T-helper 9 cell (primary cell): ENCODE data around the gene CREB3L2.
A peak's percentile ranks its signal among the peaks of the same experiment; 100 is the strongest.
"Not testable (repeated sequence)": the region's sequence is repeated elsewhere in the genome, so short reads cannot be mapped to it uniquely, and the experiment has no call there.

Source experiments
- DNase-seq: peaks from one replicate; pipeline ENCODE4 v3.0.0-alpha.2; 2020

The CREB3L2 gene

DNA sequence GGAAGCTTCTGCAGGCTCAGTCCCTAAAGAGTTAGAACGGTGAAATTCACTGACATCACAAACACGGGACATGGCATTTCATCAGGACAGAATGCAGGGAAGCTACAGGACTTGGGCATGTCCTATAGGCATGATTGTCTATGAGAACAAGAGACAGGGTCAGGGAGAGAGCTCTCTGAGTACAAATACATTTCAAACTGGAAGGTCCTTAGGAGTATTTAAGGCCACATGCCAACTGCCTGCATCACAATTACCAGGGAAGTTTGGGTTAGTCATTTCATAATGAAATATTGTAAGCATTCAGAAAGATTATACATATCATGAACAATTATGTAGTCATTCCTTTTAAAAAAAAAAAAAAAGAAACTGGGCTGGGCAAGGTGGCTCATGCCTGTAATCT is 71.3 kb downstream of the CREB3L2 start:
- no peak for DNase-seq

DNA sequence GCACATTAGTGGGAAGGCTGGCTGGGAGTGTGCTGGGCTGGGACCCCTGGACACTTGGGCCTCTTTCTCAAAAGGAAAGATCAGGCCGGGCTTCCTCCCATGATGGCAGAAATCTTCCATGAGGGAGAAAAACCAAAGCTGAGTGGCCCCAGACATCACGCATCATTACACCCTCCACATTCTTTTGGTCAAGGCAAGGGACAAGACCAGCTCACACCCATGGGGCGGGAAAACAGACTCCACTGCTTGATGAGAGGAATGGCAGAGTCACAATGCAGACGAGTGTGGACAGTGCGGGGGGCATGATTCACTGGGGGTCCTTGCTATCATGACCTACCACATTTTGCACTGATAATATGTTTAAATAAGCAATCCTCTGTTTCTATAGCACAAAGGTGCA is 73.3 kb downstream of the CREB3L2 start:
- DNase-seq = no peak

DNA sequence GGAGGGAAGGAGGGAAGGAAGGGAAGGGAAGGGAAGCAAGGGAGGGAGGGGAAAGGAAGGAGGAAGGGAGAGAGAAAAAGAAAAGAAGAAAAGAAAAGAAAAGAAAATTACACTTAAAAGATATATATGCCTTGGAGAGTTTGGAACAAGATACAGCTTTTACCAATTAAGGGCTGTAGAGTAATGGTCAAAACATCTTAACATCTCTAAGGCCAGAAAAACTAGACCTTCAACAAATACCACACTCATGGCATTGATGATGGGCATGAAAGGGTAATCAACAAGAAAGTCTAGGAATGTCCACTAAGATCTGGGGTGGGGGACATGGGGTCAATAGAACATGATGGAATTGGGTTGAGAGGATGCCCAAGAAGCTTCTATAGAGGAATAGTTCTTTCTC is 74.5 kb downstream of the CREB3L2 start:
- DNase-seq = no peak

DNA sequence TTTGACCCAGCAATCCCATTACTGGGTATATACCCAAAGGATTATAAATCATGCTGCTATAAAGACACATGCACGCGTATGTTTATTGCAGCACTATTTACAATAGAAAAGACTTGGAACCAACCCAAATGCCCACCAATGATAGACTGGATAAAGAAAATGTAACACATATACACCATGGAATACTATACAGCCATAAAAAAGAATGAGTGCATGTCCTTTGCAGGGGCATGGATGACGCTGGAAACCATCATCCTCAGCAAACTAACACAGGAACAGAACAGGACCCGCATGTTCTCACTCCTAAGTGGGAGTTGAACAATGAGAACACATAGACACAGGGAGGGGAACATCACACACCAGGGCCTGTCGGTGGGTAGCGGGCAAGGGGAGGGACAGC is 75.7 kb downstream of the CREB3L2 start:
- DNase-seq = not testable (repeated sequence)

DNA sequence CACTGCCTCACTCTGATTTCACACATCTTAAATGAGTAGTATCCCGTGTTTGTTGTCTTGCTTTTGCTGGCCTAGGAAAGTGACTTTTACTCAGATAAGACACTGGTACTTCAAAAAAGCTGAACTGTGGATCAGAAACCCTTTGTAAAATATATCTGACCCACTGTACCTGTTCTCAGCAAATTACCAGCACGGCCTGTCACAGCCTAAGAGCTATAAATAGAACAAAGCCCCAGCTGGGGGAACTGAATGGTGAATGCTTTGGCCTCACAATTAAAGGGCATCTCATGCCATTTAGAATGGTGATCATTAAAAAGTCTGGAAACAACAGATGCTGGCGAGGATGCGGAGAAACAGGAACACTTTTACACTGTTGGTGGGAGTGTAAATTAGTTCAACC is 76.1 kb downstream of the CREB3L2 start:
- no peak for DNase-seq

DNA sequence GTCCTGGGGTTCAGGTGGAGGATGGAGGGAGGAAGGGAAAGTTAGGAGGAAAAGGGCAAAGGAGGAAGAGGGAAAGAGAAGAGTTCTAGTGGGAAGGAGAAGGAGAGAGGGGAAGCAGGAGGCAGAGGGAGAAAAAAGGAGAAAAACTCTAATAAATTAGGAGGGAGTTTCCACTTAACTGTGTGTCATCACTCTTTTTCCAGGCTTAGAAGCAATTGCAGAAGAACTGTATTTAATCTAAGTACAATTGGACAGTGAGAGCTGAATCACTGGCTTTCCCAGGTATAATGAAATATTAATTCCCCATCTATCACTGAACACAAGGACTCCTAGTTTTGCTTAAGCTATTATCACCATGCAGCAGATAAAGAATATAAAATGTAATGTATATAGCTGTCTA is 76.8 kb downstream of the CREB3L2 start:
- no peak for DNase-seq

DNA sequence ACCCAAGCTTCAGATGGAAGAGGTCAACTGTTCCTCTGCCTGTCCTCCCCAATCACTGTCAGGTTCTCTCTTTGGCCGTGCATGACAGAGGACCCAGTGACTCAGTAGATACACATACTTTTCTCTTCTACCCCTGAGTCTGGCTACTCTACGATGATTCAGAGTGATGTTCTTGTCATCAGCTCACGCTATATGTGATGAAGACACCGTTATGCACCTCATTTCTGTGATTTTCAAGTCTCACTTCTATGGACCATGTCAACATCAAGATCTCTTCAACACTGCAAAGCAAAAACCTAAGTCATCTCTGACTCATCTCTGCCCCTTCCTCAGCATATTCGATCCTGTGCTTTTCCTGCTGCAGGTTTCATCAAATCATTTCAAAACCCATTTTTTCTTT is 78.5 kb downstream of the CREB3L2 start:
- DNase-seq = no peak

DNA sequence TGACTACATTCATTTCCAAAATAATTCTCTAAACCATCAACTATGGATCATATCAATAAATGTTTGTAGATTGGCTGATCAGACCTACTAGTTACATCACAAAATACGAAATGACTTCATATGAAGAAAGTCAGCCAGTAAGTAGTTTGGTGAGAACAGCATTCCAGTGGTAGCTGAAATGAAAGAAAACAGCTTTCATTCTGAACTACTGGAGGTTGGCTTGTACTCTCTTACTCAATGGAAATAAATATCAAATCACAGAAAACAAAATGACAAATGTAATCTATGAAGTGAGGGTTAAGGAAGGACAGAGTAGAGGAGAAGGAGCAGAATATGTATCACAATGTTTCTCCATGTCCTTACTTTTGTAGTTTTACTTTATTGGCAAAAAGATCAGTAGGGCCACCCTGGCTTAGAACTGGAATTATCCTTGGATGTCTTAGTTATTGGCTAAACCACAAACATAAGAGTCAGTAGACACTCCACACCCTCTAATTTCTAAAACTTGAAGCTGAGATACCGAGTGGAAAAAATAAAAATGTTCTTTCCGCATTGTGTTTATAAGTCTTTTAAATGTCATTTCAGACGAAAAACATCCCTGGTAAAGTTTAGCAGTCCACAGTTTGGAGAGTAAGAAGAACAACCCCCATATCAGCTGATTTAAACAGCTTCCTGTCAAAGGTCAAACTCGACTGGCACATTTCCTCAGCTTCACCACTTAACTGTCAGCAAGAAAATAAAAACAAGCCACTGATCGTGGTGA is 81.1 kb downstream of the CREB3L2 start:
- no peak for DNase-seq

DNA sequence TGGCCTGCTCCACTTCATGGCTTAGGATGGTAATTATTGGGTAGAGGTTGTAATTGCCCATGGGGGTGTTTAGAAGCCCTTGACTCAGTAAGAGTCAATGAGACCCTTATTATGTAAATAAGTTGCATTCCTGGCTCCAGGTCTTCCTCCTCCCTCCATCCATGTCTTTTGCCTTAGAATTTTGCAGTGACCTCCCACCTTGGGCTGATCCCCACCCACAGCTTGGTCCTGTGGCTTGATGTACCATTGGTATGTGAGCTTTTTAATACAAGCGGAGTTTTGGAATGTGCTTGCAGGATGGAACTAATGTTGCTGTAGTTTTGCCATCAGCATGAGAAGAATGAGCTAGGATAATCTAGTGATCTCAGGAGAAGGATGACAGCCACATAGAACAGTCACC is 81.9 kb downstream of the CREB3L2 start:
- no peak for DNase-seq

DNA sequence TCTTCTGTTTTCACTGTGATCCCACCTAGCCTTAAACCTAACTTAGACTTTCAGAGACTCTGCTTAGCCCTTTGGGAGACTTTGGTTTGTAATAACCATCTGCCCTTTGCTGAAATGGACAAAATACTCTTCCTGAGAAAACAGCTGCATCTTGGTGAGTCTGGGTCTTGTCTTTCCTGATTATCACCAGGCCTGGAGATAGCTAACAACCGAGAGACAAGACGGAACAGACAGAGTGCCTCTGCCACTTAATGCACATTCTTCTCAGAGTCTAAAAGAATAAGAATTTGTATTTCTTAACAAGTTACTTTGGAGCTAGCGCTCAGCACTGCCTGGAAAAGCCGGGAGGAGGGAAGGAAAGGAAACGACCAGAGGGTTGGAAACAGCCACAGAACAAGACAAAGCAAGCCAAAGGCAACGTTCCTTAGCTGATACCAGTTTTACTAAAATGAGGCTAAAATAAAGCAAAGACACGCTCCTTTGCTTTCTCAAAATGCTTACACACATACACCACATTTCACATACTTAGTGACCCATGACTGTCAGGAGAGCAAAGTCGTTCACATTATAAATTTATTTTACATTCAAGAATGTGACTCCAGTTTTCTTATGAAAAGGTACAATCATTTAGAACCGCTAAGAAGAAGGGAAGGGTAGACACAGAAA is 84.8 kb downstream of the CREB3L2 start:
- no peak for DNase-seq

DNA sequence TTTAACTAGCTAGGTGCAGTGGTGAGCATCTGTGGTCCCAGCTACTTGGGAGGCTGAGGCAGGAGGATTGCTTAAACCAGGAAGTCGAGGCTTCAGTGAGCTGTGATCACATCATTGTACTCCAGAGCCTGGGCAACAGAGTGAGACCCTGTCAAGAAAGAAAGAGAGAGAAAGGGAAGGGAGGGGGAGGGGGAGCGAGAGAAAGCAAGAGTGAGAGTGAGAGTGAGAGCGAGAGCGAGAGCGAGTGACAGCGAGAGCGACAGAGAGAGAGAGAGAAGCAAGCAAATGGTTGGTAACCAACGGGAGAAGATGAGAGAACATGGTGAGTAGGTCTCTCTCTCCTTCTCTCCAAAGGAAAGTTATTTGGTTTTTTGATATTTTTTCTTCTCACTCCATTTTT is 85.3 kb downstream of the CREB3L2 start:
- no peak for DNase-seq

DNA sequence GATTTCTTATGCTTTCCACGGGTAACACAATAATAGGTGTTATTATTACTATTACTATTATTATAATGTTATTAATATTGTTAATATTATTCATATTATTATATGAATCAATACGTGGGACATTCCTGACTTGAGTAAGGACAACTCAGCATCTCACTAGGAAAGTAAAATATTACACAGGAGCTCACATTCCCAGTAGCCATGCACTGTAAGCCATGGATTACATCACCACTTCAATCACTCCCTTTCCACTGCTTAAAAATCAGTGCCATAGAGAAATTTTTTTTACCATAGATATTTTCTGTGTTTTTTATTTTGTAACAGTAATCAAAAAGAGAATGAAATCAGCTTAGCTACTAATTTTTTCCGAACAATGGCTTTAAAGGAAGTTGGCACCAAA is 86.6 kb downstream of the CREB3L2 start:
- DNase-seq = no peak

DNA sequence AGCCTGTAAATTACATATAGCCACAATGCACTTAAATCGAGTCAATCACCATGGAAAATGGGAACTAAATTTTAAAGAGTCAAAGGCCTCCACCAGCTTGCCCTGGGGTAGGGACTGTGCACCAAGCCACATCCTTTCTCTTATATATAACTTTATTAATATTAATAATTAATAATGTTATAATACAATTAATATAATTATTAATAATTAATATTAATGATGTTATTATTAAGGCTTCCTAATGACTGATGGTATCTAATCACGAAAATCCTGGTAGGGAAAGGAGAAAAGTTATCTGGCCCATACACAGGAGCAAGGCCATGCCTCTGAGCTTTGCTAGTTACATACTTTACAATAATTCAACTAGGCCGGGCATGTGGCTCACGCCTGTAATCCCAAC is 87.9 kb downstream of the CREB3L2 start:
- no peak for DNase-seq

DNA sequence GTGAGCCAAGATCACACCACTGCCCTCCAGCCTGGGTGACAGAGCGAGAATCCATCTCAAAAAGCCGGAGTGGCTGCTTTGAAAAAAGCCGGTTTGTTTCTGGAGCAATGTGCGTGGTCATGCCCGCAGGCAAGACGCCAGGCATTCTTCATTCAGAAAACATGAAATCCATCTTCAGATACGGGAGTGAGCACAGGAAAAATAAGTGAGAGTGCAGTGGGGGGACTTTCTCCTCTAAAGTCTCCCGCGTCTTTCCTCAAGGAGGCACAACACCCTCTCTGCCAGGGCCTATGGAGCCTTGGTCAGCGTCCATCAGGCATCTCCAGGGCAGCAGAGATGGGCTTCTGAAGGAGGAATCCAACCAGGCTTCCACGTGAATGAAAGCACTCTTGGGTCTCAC is 92.8 kb downstream of the CREB3L2 start:
- DNase-seq = no peak

DNA sequence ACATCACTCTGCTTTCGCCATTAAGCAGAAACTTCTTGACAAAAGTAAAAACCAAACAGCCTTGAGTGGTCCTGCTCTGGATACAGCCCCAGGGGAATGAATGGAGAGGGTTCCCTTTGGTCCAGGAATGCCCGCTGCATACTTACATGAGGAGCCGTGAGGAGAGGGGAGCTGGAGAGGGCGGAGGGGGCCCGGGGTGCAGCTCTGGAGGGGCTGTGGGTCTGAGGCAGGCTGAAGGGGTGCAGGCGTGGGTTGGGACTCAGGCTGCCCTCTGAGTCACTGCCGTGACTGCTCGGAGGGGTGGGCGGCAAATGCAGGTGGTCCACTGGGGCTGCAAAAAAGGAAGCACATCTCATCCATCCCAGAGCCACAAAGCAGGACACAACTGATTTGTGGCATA is 93.8 kb downstream of the CREB3L2 start:
- no peak for DNase-seq

DNA sequence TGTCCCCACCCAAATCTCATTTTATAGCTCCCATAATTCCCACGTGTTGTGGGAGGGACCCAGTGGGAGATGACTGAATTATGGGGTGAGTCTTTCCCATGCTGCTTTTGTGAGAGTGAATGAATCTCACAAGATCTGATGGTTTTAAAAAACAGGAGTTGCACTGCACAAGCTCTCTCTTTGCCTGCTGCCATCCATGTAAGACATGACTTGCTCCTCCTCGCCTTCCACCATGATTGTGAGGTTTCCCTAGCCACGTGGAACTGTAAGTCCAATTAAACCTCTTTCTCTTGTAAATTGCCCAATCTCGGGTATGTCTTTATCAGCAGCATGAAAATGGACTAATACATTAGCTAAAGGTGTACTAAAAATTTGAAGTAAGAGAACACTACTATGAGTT is 95.2 kb downstream of the CREB3L2 start:
- DNase-seq = not testable (repeated sequence)

DNA sequence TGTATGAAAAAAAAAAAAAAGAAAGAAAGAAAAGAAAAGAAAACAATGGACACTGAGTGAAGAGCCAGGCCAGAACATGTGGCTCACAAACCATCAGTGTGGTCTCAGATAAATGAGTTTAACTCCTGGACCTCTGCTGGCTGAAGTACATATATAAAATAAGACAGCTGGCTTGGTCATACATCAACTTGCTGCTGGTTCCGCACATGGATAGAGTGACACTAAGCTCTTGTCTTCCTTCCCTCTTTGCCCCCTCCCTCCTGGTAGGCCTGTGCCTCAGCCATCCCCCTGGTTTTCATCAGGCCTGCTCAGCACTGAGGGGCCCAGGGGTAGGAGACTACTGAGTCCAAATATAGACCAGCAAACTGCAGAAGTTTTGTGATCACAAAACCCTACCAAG is 97.1 kb downstream of the CREB3L2 start:
- DNase-seq = no peak

DNA sequence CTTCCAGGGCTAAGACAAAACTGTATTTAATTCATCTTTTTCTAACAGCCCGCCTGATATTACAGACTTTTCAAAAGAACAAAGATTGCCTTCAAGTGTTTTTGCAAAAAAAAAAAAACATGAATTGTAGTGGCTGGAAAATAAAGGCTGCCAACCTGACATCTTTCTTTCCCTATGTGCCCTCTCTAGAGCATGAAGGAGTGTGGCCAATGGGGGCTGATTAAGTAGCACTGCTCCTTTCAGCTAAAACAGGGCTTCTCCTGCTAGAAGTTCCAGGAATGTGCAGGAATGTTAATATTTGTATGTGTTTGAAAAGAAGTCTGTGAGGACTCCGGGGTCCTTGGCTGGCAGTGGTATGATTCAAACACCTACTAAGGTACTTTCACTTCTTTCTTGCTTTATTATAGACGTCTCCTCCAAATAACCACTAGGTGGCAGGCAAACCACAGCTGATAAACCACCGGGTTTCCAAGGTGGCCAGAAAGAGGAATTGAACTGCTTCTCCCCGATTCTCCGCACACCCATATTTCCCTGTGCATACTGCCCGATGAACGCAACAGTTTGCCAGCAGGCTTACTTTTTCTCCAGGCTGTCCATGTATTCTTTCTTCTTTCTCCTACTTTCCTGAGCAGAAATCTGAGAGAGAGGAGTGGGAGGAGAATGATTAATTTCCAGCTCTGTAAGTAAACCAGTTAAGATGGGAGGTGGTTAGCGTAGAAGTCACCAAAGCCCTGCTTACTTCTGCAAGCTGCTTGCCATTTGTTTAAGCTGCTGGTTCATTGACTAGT is 98.3 kb downstream of the CREB3L2 start:
- DNase-seq = peak; percentile 43

DNA sequence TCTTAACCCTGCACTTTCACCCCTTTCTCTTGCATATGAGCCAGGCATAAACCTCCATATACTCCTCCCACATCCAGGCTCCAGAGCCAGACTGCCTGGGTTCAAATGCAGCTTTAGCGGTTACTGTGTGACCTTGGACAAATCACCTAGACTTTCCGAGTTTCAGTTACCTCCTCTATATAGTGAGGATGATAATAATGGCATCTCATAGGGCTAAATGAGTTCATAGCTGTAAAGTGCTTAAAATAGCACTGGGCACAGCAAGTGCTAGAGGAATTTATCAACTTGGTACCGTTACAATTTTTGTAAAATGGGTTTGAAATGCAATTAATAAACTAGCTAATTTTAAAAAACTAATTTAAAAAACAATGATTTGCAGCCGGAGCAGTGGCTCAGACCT is 101.7 kb downstream of the CREB3L2 start:
- no peak for DNase-seq

DNA sequence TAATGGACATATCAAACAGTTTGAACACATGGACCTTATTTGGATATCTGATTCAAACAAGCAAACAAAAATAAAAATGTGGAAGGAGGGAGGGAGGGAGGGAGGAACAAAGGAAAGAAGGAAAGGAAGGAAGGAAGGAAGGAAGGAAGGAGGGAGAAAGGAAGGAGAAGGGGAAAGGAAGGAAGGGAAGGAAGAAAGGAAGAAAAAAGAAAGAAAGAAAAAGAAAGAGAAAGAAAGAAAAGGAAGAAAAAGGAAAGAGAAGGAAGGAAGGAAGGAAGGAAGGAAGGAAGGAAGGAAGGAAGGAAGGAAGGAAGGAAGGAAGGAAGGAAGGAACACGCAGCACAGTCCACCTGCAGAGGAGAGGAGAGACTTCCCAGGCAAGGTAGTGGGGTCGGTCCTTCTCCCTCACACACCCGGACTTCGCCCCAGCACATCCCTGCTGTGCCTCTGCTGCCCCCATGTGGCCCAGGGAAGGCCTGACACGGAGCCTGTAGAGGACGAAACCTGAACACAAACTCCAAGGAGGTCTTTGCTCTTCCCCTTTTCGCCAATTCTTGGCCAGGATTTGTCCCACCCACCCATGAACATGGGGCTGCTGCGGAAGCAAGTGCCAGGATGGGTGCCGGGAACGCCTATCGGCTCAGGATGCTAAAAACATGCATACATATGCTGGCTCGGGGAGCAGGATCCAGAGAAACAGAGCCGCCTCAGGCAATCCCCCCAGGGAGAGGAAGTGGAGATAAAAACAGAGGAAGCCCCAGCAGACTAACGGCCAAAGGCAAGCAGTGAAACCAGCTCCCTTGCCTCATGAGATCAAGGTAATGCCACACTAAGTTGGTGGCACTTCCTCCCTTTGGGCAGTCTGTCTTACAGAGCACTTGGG is 102.8 kb downstream of the CREB3L2 start:
- peak; percentile 63 for DNase-seq

DNA sequence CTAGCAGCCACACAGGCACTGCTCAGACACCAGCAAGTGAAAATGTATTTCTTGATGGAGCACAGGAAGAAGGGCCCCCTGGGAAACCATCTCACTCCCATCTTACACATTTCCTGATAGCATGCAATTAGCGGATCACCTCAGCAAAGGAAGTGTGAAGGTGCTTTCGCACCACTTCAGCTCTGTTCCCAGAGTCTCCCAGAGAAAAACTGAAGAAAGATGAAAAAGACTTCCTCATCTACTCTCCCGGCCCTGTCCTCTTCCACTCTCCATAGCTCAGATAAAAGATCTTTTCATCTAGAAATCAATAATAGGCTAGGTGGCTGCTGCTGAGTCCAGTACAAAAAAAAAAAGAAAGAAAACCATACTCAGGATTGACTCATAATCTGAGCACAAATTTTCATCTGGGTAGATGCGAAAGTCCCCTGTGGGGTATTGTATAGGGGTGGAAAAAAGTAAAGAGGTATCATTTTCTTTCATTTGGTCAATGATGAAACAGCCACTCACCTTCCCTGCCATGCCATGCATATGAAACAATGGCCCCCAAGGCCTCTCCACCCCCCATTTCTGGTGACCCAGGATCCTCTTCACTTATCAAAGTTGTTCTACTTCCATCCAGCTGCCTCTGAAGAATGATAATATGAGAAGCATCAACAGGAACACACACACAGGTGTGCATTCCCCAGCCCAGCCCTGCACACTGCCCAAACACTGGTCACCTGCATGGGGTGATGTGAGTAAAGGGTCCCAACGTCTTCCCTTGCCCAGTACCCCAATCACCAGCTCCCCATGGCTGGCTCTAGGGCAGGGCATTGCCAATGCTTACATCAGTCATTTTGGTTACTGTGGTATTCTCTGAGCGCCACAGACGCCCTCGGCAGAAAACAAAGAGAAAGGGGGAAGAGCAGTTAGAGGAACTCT is 106.3 kb downstream of the CREB3L2 start:
- no peak for DNase-seq
